Smooth muscle cell (in vitro differentiated cells): ENCODE measurements around the gene ANXA4. TPM values are rescaled to one million over a fixed set of nuclear protein-coding genes. Genes with fewer than 3 reads are reported as not detected.

Source experiments
- DNase-seq: peaks from one replicate; lab custom pipeline; 2025; ENCODE audit not compliant: unreplicated experiment; lab: John Stamatoyannopoulos, UW
- H2AFZ ChIP-seq: fragments of 200-600 bp; sonication (generic); 2 replicates; pipeline ENCODE4 v1.6.0; 2016; ENCODE audit warnings: antibody characterized with exemption, low read depth, mild to moderate bottlenecking
- H3F3A ChIP-seq: fragments of 200-600 bp; sonication (generic); 2 replicates; pipeline ENCODE4 v1.6.0; 2017; ENCODE audit warnings: antibody characterized with exemption, low read depth
- H3K27ac ChIP-seq: fragments of 200-600 bp; sonication (generic); 2 replicates; pipeline ENCODE4 v1.5.1; 2016; ENCODE audit warnings: low read depth, mild to moderate bottlenecking
- H3K27me3 ChIP-seq: fragments of 200-600 bp; sonication (generic); 2 replicates; pipeline ENCODE4 v1.6.1; 2016; ENCODE audit warnings: low read depth, mild to moderate bottlenecking
- H3K36me3 ChIP-seq: fragments of 200-600 bp; sonication (generic); 2 replicates; pipeline ENCODE4 v1.5.1; 2016; ENCODE audit warnings: low read depth
- H3K4me1 ChIP-seq: fragments of 200-600 bp; sonication (generic); 2 replicates; pipeline ENCODE4 v1.5.1; 2016; ENCODE audit warnings: low read depth
- H3K4me2 ChIP-seq: fragments of 200-600 bp; sonication (generic); 2 replicates; pipeline ENCODE4 v1.6.0; 2016; ENCODE audit warnings: mild to moderate bottlenecking
- H3K4me3 ChIP-seq: fragments of 200-600 bp; sonication (generic); 2 replicates; pipeline ENCODE4 v1.5.1; 2016; ENCODE audit warnings: mild to moderate bottlenecking
- H3K79me2 ChIP-seq: fragments of 200-600 bp; sonication (generic); 2 replicates; pipeline ENCODE4 v1.6.0; 2016; ENCODE audit warnings: low read depth, mild to moderate bottlenecking
- H3K9ac ChIP-seq: fragments of 200-600 bp; sonication (generic); 2 replicates; pipeline ENCODE4 v1.6.0; 2016; ENCODE audit warnings: low read depth
- H3K9me3 ChIP-seq: fragments of 200-600 bp; sonication (generic); replicated peaks from 2 replicates; pipeline ENCODE4 v1.5.1; 2016; ENCODE audit warnings: low read depth
- H4K20me1 ChIP-seq: fragments of 200-600 bp; sonication (generic); 2 replicates; pipeline ENCODE4 v1.6.0; 2016; ENCODE audit warnings: low read depth
- WGBS: methylation state at CpG from one replicate; pipeline ENCODE4 v1.1.7; 2016; ENCODE audit warnings: low lambda C conversion rate; 5-methylcytosine and 5-hydroxymethylcytosine counted together
- polyA plus RNA-seq: library from polyadenylated mRNA; unstranded; fragments of >200 nt; fragmentation: Nextera tagmentation; extraction: Ambion mirVana; gene quantifications from 2 replicates; pipeline ENCODE4 v1.2.1, GENCODE V29; 2016
- total RNA-seq: library from RNA; depleted of rRNA; stranded (reverse); fragments of >200 nt; gene quantifications from 2 replicates; pipeline ENCODE4 v1.2.3, GENCODE V29; 2014
- TF ChIP-seq, protein P1 (sequence below): fragments of 200-600 bp; sonication (generic); IDR thresholded peaks from 2 replicates; pipeline ENCODE4 v1.5.1; 2017; ENCODE audit warnings: borderline replicate concordance, mild to moderate bottlenecking, antibody characterized with exemption; ENCODE audit not compliant: insufficient read depth, poor library complexity, severe bottlenecking

ANXA4 gene
- total and polyA plus RNA-seq, 2 experiments from 2014 or later, result 14.7 to 32.8 TPM

DNA sequence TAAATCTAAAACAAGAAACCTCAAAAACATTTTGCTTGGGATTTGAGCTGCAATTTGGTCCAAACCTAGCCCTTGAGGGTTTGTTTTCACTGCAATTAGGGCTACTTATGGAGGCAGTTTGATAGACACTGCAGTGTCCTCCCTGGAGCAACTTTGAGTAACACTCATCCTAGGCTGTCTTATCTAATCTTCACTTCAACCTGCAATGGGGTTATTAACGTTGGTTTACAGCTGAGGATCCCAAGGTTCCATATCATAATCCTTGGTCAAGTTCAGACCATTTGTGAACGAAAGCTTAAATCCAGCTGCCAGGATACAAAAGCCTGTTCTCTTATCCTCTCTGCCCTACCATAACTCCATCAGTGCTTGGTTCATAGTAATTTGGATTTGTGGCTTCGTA, 2.5 kb downstream of the ANXA4 start:
- no peak overlapping the region for H3K4me2 ChIP-seq
- H3K4me3 ChIP-seq, result peak overlapping the region; percentile 31
- no peak overlapping the region for H3K27ac ChIP-seq

DNA sequence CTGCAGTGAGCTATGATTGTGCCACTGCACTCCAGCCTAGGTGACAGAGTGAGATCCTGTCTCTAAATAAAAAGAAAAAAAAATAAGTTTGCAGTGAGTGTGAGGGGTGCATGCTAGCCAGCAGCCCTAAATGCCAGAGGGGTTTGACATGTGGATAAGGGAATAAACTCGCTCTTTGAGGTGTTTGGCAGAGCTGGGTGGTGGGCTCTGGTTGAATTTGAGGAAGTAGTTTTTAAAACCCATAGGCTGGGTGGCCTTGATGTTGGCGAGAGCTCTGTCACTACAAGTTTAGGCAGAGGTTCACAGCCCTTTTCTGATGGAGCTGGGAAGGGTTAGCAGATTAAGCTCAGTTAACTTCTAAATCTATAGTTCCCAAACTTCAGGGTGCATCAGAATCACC, 3.1 kb downstream of the ANXA4 start:
- no peaks in the 10 kb centered on the region for H3K9me3 ChIP-seq
- H4K20me1 ChIP-seq, result peaks cover 17% of the 10 kb centered on the region
- no peaks in the 10 kb centered on the region for H3F3A ChIP-seq
- no peak overlapping the region for H3K27ac ChIP-seq
- peak overlapping the region; percentile 31 for H3K4me3 ChIP-seq
- H3K9ac ChIP-seq, result no peak overlapping the region
- no peaks in the 10 kb centered on the region for H3K27me3 ChIP-seq
- no peak overlapping the region for H2AFZ ChIP-seq
- H3K4me2 ChIP-seq, result no peak overlapping the region
- WGBS, result 94% methylated on average over 2 of the region's 2 CpGs
- TF ChIP-seq, protein P1, sequence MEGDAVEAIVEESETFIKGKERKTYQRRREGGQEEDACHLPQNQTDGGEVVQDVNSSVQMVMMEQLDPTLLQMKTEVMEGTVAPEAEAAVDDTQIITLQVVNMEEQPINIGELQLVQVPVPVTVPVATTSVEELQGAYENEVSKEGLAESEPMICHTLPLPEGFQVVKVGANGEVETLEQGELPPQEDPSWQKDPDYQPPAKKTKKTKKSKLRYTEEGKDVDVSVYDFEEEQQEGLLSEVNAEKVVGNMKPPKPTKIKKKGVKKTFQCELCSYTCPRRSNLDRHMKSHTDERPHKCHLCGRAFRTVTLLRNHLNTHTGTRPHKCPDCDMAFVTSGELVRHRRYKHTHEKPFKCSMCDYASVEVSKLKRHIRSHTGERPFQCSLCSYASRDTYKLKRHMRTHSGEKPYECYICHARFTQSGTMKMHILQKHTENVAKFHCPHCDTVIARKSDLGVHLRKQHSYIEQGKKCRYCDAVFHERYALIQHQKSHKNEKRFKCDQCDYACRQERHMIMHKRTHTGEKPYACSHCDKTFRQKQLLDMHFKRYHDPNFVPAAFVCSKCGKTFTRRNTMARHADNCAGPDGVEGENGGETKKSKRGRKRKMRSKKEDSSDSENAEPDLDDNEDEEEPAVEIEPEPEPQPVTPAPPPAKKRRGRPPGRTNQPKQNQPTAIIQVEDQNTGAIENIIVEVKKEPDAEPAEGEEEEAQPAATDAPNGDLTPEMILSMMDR, result no peak
- DNase-seq, result no peak
- H3K4me1 ChIP-seq, result no peaks in the 10 kb centered on the region
- H3K79me2 ChIP-seq, result peaks cover 35% of the 10 kb centered on the region
- no peaks in the 10 kb centered on the region for H3K36me3 ChIP-seq

More for the DNA sequence above, 2.5 kb downstream of the ANXA4 start:
- no peaks in the 10 kb centered on the region for H3K27me3 ChIP-seq
- no peak overlapping the region for H3K9ac ChIP-seq
- H3K79me2 ChIP-seq, result peaks cover 35% of the 10 kb centered on the region
- peaks cover 17% of the 10 kb centered on the region for H4K20me1 ChIP-seq
- WGBS, result 44% methylated on average over 3 of the region's 3 CpGs
- no peak overlapping the region for H2AFZ ChIP-seq
- DNase-seq, result no peak
- no peaks in the 10 kb centered on the region for H3F3A ChIP-seq
- H3K4me1 ChIP-seq, result no peaks in the 10 kb centered on the region
- H3K9me3 ChIP-seq, result no peaks in the 10 kb centered on the region
- no peaks in the 10 kb centered on the region for H3K36me3 ChIP-seq
- TF ChIP-seq, protein P1, result no peak

DNA sequence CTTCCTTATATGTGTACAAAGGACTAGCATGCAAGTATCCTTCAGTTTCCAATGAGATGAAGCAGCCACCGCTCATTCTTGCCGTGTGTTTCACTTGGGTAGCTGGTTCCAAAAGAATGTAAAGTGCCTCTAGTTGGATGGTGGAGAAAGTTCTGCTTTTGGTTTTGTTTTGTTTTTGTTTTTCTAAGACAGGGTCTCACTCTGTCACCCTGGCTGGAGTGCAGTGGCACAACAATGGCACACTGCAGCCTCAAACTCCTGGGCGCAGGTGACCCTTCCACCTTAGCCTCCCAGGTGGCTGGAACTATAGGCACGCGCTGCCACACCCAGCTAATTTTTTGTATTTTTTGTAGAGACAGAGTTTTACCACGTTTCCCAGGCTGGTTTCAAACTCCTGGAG, 8.3 kb downstream of the ANXA4 start:
- Histone ChIP-seq H3K4me2 (no peak overlapping the region), H2AFZ (no peak overlapping the region), H3K4me3 (no peak overlapping the region), H3K4me1 (no peaks in the 10 kb centered on the region), H3K36me3 (no peaks in the 10 kb centered on the region), H3F3A (no peaks in the 10 kb centered on the region), H3K27ac (no peak overlapping the region), H3K79me2 (peaks cover 37% of the 10 kb centered on the region), H3K27me3 (no peaks in the 10 kb centered on the region), H3K9me3 (no peaks in the 10 kb centered on the region), H4K20me1 (peaks cover 51% of the 10 kb centered on the region), H3K9ac (no peak overlapping the region)
- 96% methylated on average over 6 of the region's 6 CpGs for WGBS
- DNase-seq, result no peak
- TF ChIP-seq, protein P1, result no peak

DNA sequence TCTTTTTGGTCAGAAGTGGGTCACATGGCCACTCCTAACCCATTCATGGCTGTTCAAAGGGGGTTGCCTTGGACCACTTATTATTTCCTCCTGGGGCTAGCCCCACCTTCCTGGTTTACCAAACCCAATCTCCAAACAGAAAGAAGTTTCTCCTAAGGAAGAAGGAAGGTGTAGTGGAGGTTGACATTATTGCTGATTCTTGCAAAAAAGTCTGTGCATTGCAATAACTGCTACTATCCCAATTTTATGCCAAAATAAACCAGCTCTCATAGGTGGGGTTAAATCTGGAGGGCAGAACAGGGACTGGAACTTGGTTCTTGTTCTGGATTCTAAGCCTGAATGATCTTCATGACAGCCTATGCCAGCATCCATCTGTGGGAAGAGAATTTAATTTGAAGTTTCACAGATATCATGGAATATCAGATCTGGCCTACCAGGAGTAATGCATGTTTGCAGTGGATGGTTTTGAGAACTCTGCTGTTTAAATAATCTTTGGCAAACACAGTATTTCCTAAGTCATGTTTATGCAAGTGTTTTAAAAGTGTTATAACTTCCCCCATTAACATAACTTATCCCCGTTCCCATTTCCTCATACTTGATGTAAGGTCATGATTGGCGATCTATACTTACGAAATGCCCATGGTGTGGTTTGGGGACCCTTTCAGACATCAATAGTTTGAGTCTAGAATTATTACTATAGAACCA, 11.9 kb downstream of the ANXA4 start:
- H3K4me1 ChIP-seq, result no peaks in the 10 kb centered on the region
- peaks cover 18% of the 10 kb centered on the region for H3K79me2 ChIP-seq
- no peaks in the 10 kb centered on the region for H3K27me3 ChIP-seq
- whole genome bisulfite sequencing, result 93% methylated on average over 3 of the region's 3 CpGs
- no peak overlapping the region for H3K9ac ChIP-seq
- TF ChIP-seq, protein P1, result no peak
- peaks cover 7% of the 10 kb centered on the region for H3F3A ChIP-seq
- no peak overlapping the region for H3K4me3 ChIP-seq
- no peak overlapping the region for H3K4me2 ChIP-seq
- no peaks in the 10 kb centered on the region for H3K36me3 ChIP-seq
- no peaks in the 10 kb centered on the region for H3K9me3 ChIP-seq
- peaks cover 50% of the 10 kb centered on the region for H4K20me1 ChIP-seq
- no peak overlapping the region for H2AFZ ChIP-seq
- H3K27ac ChIP-seq, result no peak overlapping the region
- DNase-seq, result no peak
